Activated CD4-positive, alpha-beta T cell treated with anti-CD3 and anti-CD28 coated beads, Interleukin-2, amount 10 ng/mL, durations not matched to agents 7 days and 5 days (primary cell): ENCODE data around the gene SETBP1. TPM values are rescaled to one million over a fixed set of nuclear protein-coding genes. Genes with fewer than 3 reads are reported as not detected.

Source experiments
- CTCF ChIA-PET: fragments of 350-600 bp; sonication (Branson Sonifier 250); formaldehyde crosslinking; loops from one replicate; lab custom pipeline; 2021; ENCODE audit warnings: antibody characterized with exemption; lab: Charles Lee
- POLR2A ChIA-PET: fragments of 350-600 bp; sonication (Branson Sonifier 250); formaldehyde crosslinking; loops from one replicate; lab custom pipeline; 2021; ENCODE audit warnings: antibody characterized with exemption; lab: Charles Lee
- DNase-seq: peaks from one replicate; pipeline ENCODE4 v3.0.0-alpha.2; 2020
- H3K27ac Mint-ChIP-seq: one replicate; pipeline ENCODE4 v1.8.0; 2021; ENCODE audit warnings: mild to moderate bottlenecking, moderate library complexity, mixed read lengths
- H3K27me3 Mint-ChIP-seq: one replicate; pipeline ENCODE4 v1.8.0; 2021; ENCODE audit warnings: mixed read lengths
- H3K36me3 Mint-ChIP-seq: one replicate; pipeline ENCODE4 v1.8.0; 2021; ENCODE audit warnings: low read depth, mixed read lengths
- H3K4me1 Mint-ChIP-seq: one replicate; pipeline ENCODE4 v1.8.0; 2021; ENCODE audit warnings: mixed read lengths
- H3K4me3 Mint-ChIP-seq: one replicate; pipeline ENCODE4 v1.8.0; 2021; ENCODE audit warnings: mild to moderate bottlenecking, moderate library complexity, mixed read lengths
- H3K9me3 Mint-ChIP-seq: one replicate; pipeline ENCODE4 v1.8.0; 2021; ENCODE audit warnings: mixed read lengths
- total RNA-seq, 2 experiments: library from RNA; stranded (reverse); gene quantifications; one replicate each; pipeline ENCODE4 v1.2.3, GENCODE V29; 2021

The SETBP1 gene
- total RNA-seq, 2 experiments from 2014 or later, result 3.7 to 4.4 TPM

DNA sequence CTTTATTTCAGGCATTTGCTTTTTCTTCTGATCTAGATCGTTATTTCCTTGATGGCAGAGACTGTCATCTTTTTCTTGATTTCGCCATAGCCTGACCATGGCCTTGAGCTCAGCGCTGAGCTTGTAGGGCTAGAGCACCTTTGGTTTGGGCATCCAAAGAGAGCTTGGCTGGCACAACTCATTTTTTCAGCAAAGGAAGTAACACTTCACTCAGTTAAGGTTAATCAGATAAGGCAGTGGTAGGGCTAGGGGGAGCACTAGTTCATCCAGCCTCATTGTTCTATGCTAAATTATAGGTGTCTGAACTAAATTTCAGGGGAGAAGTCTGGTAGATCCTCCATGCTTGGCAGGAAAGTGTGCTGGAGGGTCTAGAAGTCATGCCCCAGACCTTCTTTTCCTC is 125.0 kb downstream of the SETBP1 start:
- H3K27ac Mint-ChIP-seq, result no peak overlapping the region
- CTCF ChIA-PET, result no interaction called here
- POLR2A ChIA-PET, result no interaction called here
- no peaks in the 10 kb centered on the region for H3K36me3 Mint-ChIP-seq
- peaks cover 2% of the 10 kb centered on the region for H3K9me3 Mint-ChIP-seq
- H3K4me1 Mint-ChIP-seq, result peaks cover 7% of the 10 kb centered on the region
- DNase-seq, result no peak
- peaks cover 19% of the 10 kb centered on the region for H3K27me3 Mint-ChIP-seq
- no peak overlapping the region for H3K4me3 Mint-ChIP-seq

DNA sequence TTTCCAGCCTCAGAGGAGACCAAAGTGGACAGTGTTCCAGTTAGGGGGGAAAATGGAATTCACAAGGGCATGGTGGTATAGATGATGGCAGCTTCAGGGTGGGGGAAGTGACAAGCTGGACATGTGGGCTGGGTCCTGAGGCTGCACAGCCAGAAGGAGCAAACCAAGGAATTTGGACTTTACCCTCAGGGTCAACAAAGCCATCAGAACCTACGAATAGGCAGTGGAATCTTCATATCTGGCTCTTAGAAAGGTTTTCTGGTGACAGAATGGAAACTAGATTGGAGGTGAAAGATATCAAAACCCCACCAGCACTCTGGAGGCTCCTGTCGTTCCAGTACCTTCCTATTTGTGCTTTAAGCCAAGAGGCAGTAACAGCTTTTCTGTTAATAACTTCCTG is 127.1 kb downstream of the SETBP1 start:
- Mint-ChIP-seq H3K9me3 (no peaks in the 10 kb centered on the region), H3K27ac (no peak overlapping the region), H3K4me1 (peaks cover 5% of the 10 kb centered on the region), H3K36me3 (no peaks in the 10 kb centered on the region), H3K4me3 (no peak overlapping the region), H3K27me3 (peaks cover 21% of the 10 kb centered on the region)
- DNase-seq, result no peak
- ChIA-PET CTCF (no interaction called here), POLR2A (no interaction called here)

DNA sequence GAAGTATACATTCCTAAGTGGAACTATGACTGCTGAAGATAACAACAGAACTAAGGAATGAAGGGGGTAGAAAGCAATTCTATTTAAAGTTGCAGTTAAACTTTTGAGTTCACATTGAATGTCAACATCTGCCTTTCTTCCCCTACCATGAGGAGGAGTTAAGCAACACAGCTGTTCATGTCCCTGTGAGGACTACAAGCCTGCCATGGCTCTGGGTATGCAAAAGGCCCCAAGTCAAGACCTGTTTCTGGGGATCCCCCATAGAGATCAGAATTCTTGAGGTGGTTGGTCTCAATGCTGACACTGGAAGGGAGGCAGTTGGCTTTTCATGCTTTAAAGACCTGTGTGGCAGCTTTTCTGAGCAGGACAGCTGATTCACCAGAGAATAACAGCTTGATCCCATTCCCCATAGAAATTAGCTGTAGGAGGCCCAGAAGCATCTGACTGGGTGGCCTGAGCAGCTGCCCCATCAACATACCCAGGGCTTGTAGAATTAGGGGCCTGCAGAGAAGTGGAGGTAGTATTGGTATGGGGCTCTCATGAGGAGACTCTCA is 131.0 kb downstream of the SETBP1 start:
- ChIA-PET POLR2A (no interaction called here), CTCF (no interaction called here)
- peaks cover 19% of the 10 kb centered on the region for H3K27me3 Mint-ChIP-seq
- H3K9me3 Mint-ChIP-seq, result no peaks in the 10 kb centered on the region
- H3K4me3 Mint-ChIP-seq, result no peak overlapping the region
- H3K27ac Mint-ChIP-seq, result no peak overlapping the region
- no peaks in the 10 kb centered on the region for H3K36me3 Mint-ChIP-seq
- H3K4me1 Mint-ChIP-seq, result no peaks in the 10 kb centered on the region
- no peak for DNase-seq

DNA sequence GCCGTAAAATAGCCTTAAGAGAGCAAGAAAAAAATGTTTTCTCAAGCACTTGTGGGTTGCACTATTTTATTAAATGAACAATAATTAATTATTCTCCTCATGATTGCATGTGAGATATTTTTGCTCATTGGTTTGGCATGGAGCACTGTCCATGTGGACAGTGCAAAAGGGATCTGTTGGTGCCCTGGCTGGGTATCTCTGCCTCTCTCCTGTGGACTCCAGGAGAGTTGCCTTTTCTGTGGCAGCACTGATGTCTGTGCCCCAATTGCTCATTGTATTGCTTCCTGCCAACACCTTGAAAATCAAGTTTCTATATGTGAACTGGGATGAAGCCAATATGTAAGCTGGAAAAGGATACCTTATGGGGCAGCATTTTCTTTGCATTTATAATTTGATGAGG is 131.7 kb downstream of the SETBP1 start:
- ChIA-PET CTCF (no interaction called here), POLR2A (no interaction called here)
- Mint-ChIP-seq H3K4me3 (no peak overlapping the region), H3K27ac (no peak overlapping the region), H3K4me1 (no peaks in the 10 kb centered on the region), H3K36me3 (no peaks in the 10 kb centered on the region), H3K9me3 (no peaks in the 10 kb centered on the region), H3K27me3 (peaks cover 18% of the 10 kb centered on the region)
- DNase-seq, result no peak

DNA sequence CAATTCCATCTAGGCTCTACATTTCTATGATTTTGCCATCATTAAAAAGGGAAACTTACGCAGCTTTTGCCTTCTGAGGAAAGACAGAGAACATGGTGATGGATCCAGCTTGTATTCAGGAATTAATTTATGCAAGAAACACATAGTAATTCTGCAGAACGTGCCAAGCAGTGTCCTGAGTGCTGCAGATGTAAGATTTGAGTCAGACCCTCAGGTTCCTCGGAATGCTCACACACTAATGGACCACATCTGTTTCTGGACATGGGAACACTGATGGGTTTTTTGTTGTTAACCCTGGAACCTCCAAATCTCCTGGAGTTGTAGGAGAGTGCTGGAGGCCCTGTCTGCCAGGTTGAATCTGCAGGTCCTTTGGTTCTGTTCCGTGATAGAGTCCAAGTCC is 132.9 kb downstream of the SETBP1 start:
- Mint-ChIP-seq H3K27ac (no peak overlapping the region), H3K4me3 (no peak overlapping the region), H3K9me3 (no peaks in the 10 kb centered on the region), H3K4me1 (peaks cover under 1% of the 10 kb centered on the region), H3K36me3 (no peaks in the 10 kb centered on the region), H3K27me3 (peaks cover 15% of the 10 kb centered on the region)
- ChIA-PET POLR2A (no interaction called here), CTCF (no interaction called here)
- no peak for DNase-seq

DNA sequence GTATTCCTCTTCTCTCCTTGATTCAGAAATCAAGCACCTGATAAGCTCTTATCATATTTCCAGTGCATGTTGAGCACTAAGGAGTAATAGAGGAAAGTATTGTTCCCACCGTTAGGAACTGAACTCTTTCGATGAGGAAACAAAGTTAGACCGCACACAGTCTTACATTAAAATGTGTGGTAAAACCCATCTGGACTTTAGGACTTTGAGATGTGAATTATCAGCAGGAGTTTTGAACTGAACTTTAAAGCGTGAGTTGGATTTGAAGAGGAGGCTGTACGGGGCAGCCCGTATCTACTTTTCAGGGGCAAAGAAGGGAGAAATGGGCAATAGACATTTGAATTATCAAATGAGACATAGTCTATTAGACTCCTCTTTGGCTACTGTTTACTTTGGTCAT is 134.4 kb downstream of the SETBP1 start:
- Mint-ChIP-seq H3K4me1 (peaks cover 4% of the 10 kb centered on the region), H3K27ac (no peak overlapping the region), H3K36me3 (no peaks in the 10 kb centered on the region), H3K27me3 (peaks cover 9% of the 10 kb centered on the region), H3K9me3 (no peaks in the 10 kb centered on the region), H3K4me3 (no peak overlapping the region)
- ChIA-PET CTCF (no interaction called here), POLR2A (no interaction called here)
- DNase-seq, result no peak

DNA sequence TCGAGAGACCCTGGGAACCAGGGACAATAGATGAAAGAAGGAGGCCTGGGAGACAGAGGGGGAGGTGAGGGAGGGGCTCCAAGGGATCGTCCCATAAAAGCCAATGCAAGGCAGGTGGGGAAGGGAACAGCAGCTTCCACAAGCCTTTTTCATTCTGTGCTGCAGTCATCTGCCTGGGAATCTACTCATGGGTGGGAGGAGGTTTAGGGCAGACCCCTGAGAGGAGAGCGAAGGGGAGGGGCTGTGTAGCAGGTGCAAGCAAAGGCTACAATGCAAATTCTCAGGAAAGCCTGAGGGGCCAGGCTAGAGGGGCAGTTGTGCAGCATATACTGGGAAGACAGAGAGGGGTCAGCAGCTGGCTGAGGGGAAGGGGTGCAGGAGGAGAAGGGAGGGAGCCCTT is 135.4 kb downstream of the SETBP1 start:
- CTCF ChIA-PET, result no interaction called here

DNA sequence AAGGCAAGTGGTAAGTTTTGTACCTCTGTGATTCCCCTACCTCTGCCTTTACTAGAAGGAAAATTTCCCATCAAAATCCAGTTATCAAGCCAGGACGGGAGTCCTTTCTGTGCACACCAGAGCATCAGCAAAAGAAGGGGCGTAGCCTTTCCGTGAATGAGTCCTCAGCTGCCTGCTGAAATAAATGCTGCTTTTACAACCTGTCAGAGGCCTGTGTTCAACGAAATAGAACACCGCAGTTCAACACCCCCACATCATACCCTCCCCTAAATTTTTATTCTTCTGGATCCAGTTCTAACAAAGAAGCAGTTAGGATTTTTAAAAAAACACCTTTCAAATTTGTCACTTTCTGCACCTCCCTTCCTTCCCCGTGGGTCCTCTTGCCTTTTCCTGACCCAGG is 135.8 kb downstream of the SETBP1 start:
- DNase-seq, result no peak
- POLR2A ChIA-PET, result no interaction called here
- Mint-ChIP-seq H3K27me3 (peaks cover 7% of the 10 kb centered on the region), H3K36me3 (no peaks in the 10 kb centered on the region), H3K4me1 (peaks cover 4% of the 10 kb centered on the region), H3K4me3 (no peak overlapping the region), H3K9me3 (no peaks in the 10 kb centered on the region), H3K27ac (no peak overlapping the region)
- CTCF ChIA-PET, result no interaction called here

More for the DNA sequence above, 135.4 kb downstream of the SETBP1 start:
- DNase-seq, result no peak
- Mint-ChIP-seq H3K27me3 (peaks cover 7% of the 10 kb centered on the region), H3K36me3 (no peaks in the 10 kb centered on the region), H3K4me1 (peaks cover 4% of the 10 kb centered on the region), H3K27ac (no peak overlapping the region), H3K4me3 (no peak overlapping the region), H3K9me3 (no peaks in the 10 kb centered on the region)
- POLR2A ChIA-PET, result no interaction called here

DNA sequence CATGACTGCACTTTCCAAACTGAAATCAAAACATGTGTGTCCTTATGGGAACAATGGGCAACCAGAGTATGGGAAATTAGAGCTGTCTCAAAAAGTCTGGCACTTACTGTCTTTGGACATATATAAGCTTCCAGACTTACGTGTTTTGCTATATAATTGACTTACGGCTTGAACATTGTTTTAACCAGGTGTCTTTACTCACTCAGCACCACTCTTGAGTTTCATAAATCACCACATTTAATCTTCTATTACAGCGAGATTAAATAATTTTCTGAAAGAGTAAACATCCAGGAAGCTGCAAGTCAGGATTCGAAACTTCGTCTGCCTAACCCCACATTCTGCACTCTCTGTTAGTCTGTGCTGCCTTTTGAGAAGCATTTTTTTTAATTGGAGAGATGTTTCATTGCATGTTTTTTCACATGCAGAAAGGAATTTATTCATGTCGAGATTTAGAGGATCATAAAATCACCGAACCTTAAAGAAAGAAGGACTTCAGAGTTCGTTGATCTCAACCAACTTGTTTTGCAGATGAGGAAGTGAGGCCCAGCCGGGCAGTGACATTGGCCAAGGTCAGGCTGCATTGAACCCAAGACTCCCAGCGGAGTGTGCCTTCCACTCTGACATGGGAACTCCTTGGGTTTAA is 137.3 kb downstream of the SETBP1 start:
- Mint-ChIP-seq H3K27me3 (peaks cover 12% of the 10 kb centered on the region), H3K4me1 (peaks cover 4% of the 10 kb centered on the region), H3K9me3 (peaks cover 3% of the 10 kb centered on the region), H3K27ac (no peak overlapping the region), H3K4me3 (no peak overlapping the region), H3K36me3 (no peaks in the 10 kb centered on the region)
- ChIA-PET CTCF (interaction anchor here (0.7 kb wide), 1 partner anchor 16 kb away, joined by 3 read pairs; no protein-coding TSS in a partner anchor), POLR2A (no interaction called here)
- no peak for DNase-seq

DNA sequence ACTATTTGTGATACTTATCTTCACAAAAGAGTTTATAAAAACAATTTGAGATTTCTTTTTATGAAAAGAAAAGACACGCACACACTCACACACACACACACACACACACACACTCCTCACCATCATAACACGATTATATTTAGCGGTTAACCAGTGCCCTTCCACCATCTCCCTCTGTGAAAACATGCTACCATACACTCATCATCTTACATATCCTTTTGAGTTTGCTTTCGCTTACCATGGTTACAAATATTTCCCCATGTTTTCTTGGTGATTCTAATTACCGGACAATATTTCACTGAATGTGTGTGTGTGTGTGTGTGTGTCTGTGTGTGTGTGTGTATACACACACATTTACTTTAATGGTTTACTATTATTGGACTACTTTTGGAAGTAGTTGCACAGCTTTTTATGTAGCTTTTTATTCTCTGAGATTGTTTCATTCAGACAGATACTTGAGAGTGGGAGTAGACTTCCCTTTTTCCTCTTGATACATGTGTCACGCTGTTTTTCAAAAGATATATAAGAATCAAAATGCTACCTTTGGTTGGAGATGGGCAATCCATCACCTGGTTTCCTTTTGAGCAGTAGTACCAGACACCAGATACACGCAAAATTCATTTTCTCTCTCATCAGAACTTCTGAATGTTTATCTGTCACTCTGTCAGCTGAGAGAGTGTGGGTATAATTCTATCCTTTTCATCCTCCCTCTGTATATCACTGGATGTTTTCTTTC is 138.1 kb downstream of the SETBP1 start:
- Mint-ChIP-seq H3K27ac (no peak overlapping the region), H3K4me1 (peaks cover 4% of the 10 kb centered on the region), H3K36me3 (no peaks in the 10 kb centered on the region), H3K4me3 (no peak overlapping the region), H3K9me3 (peaks cover 3% of the 10 kb centered on the region), H3K27me3 (peaks cover 14% of the 10 kb centered on the region)
- POLR2A ChIA-PET, result no interaction called here
- CTCF ChIA-PET, result no interaction called here
- DNase-seq, result no peak

DNA sequence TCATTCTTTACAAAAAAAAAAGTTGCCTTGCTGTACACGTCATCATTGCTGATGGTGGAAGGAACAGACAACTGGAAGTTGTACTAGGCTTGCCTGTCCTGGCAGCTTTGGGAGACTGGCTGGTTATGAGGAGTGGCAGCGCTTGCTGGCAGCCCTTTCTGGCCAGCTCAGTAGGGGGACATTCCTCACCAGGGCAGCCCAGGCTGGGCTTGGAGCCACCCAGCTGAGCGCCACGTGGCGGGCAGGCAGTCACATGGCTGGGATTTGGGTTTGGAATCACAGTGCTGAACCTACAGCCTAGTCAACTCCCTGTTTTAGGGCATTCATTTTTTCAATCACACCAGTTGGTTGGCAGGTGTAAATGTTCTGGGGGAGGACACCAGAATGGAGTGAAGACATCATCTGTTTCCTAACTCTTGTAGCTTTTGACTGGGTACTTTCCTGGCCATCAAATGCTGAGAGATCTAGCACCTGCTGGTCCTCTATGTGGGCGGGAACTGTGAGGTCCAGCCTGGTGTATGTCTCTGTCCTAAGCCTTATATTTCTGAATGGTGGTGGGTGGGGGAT is 139.3 kb downstream of the SETBP1 start:
- Mint-ChIP-seq H3K27me3 (peaks cover 24% of the 10 kb centered on the region), H3K4me3 (no peak overlapping the region), H3K9me3 (peaks cover 3% of the 10 kb centered on the region), H3K27ac (no peak overlapping the region), H3K4me1 (peaks cover 6% of the 10 kb centered on the region), H3K36me3 (no peaks in the 10 kb centered on the region)
- ChIA-PET POLR2A (no interaction called here), CTCF (no interaction called here)
- no peak for DNase-seq

DNA sequence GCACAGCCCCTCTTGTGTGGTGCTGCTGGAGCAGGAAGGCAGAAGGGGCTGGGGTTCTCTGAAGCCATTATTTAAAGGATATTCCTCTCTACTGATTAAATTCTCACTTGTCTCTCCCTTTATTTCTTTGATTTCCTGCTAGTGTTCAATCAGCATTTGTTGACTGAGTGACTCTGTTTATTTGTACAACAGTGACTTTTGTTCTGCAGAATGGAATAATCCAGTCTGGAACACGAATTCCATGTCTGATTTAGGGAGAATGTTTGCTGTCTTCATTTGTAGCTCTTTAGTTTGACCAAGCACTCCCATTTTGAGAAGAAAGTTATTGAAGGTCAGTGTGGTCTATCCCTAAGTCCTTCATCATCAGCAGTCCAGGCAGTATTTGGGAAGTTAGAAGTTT is 141.2 kb downstream of the SETBP1 start:
- Mint-ChIP-seq H3K4me3 (no peak overlapping the region), H3K36me3 (no peaks in the 10 kb centered on the region), H3K4me1 (peaks cover 6% of the 10 kb centered on the region), H3K27me3 (peaks cover 29% of the 10 kb centered on the region), H3K27ac (no peak overlapping the region), H3K9me3 (peaks cover 3% of the 10 kb centered on the region)
- ChIA-PET CTCF (interaction anchor here (0.6 to 1.5 kb wide), 4 partner anchors 11 to 271 kb away, joined by 3 to 5 read pairs (median 4); no protein-coding TSS in a partner anchor), POLR2A (no interaction called here)
- DNase-seq, result no peak

DNA sequence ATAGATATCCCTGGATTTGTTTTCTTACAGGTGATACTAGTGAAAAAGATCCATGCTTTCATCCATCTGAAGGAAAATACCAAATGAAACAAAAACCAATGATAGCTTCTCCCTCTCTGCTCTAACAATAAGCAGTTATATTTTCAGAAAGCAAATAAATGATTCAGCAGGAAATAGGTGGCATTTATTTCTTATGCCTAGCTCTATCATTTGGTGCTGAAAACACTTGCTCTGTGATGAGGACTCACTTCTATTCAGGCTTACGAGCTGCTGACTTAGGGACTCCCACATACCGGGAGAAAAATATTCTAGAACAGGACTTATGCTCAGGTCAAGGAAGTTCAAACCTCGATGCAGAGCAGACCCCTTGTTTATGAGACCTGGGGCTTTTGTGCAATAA is 142.6 kb downstream of the SETBP1 start:
- DNase-seq, result no peak
- no peak overlapping the region for H3K4me3 Mint-ChIP-seq
- no peaks in the 10 kb centered on the region for H3K36me3 Mint-ChIP-seq
- peaks cover 29% of the 10 kb centered on the region for H3K27me3 Mint-ChIP-seq
- H3K9me3 Mint-ChIP-seq, result peaks cover 3% of the 10 kb centered on the region
- ChIA-PET POLR2A (no interaction called here), CTCF (interaction anchor here (0.6 to 1.5 kb wide), 3 partner anchors 12 to 236 kb away, joined by 3 to 4 read pairs (median 3); no protein-coding TSS in a partner anchor)
- peaks cover 6% of the 10 kb centered on the region for H3K4me1 Mint-ChIP-seq
- no peak overlapping the region for H3K27ac Mint-ChIP-seq
